Esophagus (tissue), 2 donors: Measurements from ENCODE around the gene CDK6. TPM values are rescaled to one million over a fixed set of nuclear protein-coding genes. Genes with fewer than 3 reads are reported as not detected.

Source experiments
- H3K27ac ChIP-seq, 2 donors: one replicate each; pipeline ENCODE4 v1.5.1; 2013; ENCODE audit warnings: low read depth in 2 of 2, mild to moderate bottlenecking in 2 of 2, inconsistent platforms in 1 of 2, low read length in 1 of 2, moderate library complexity in 1 of 2
- H3K27me3 ChIP-seq, 2 donors: one replicate each; pipeline ENCODE4 v1.6.1; 2013; ENCODE audit warnings: low read length in 2 of 2, control low read depth in 1 of 2, mild to moderate bottlenecking in 1 of 2; ENCODE audit not compliant: insufficient read depth in 2 of 2, control insufficient read depth in 1 of 2
- H3K36me3 ChIP-seq, 2 donors: one replicate each; pipeline ENCODE4 v1.6.1; 2013; ENCODE audit warnings: low read length in 1 of 2; ENCODE audit not compliant: control insufficient read depth in 2 of 2, insufficient read depth in 2 of 2
- H3K4me1 ChIP-seq, 2 donors: one replicate each; pipeline ENCODE4 v1.6.1; 2013; ENCODE audit warnings: low read length in 1 of 2; ENCODE audit not compliant: control insufficient read depth in 2 of 2, insufficient read depth in 2 of 2
- H3K4me3 ChIP-seq, 2 donors: one replicate each; pipeline ENCODE4 v1.5.1; 2013; ENCODE audit warnings: low read length in 2 of 2, mild to moderate bottlenecking in 2 of 2, low read depth in 1 of 2, moderate library complexity in 1 of 2
- H3K9me3 ChIP-seq, 2 donors: one replicate each; pipeline ENCODE4 v1.6.1; 2013; ENCODE audit warnings: mild to moderate bottlenecking in 2 of 2, low read depth in 1 of 2, low read length in 1 of 2, moderate library complexity in 1 of 2; ENCODE audit not compliant: control insufficient read depth in 2 of 2, insufficient read depth in 1 of 2
- WGBS, 2 donors: extraction: QIAGEN DNeasy Blood & Tissue Kit; methylation state at CpG; one replicate each; pipeline ENCODE4 v1.1.7; 2013; 5-methylcytosine and 5-hydroxymethylcytosine counted together
- polyA plus RNA-seq, 2 donors: library from polyadenylated mRNA; stranded (reverse); fragments of 200-250 nt; gene quantifications; one replicate each; pipeline ENCODE4 v1.2.3, GENCODE V29; 2013
- donor health status: healthy with polysubstance abuse.
- donor health status: Bipolar disorder and iron deficiency.

The CDK6 gene
- polyA plus RNA-seq, 2 donors = 1.4 to 2.2 TPM

DNA sequence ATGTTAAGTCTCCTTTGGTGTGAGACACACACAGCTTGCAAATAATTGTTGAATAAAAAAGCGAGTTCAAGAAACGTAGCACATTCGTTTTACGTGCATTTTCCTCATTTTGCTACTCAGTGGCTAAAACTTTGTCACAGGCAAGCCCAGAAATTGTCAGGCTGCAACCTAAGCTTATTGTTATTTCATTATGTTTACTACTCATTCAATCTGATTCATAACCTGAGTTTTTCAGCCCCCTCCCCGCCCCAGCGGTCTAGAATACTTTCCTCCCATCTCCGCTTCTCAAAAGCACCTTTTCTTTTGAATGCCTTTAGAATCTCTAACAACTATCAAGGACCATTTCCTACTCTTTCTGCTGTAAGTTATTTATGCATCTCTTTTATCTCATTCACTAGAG, 247.3 kb downstream of the CDK6 start:
- WGBS, 2 donors = 24 to 29% methylated on average over 7 of the region's 7 CpGs
- no peak overlapping the region for H3K27ac ChIP-seq

DNA sequence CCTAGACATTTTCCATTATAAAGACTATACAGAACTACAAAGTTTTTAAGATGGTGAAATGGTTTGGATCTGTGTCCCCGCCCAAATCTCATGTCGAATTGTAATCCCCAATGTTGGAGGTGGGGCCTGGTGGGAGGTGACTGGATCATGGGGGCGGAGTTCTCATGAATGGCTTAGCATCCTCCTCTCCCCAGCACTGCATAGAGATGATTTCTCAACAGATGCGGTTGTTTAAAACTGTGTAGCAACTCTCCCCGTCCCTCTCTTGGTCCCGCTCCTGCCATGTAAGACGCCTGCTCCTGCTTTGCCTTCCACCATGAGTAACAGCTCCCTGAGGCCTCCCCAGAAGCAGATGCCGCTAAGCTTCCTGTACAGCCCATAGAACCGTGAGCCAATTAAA, 247.8 kb downstream of the CDK6 start:
- Histone ChIP-seq H3K4me3 (peak overlapping the region in 1 of 2 donors; percentile 78), H3K9me3 (no peaks in the 10 kb centered on the region), H3K27me3 (no peaks in the 10 kb centered on the region), H3K36me3 (no peaks in the 10 kb centered on the region), H3K4me1 (peaks cover 0 to 2% of the 10 kb centered on the region in 2 donors), H3K27ac (no peak overlapping the region)
- 69 to 84% methylated on average over 9 of the region's 9 CpGs for WGBS, 2 donors

More for the DNA sequence above, 247.3 kb downstream of the CDK6 start:
- peaks cover 0 to 2% of the 10 kb centered on the region in 2 donors for H3K4me1 ChIP-seq
- H3K4me3 ChIP-seq = peak overlapping the region in 1 of 2 donors; percentile 78
- H3K9me3 ChIP-seq = no peaks in the 10 kb centered on the region
- no peaks in the 10 kb centered on the region for H3K36me3 ChIP-seq
- H3K27me3 ChIP-seq = no peaks in the 10 kb centered on the region

DNA sequence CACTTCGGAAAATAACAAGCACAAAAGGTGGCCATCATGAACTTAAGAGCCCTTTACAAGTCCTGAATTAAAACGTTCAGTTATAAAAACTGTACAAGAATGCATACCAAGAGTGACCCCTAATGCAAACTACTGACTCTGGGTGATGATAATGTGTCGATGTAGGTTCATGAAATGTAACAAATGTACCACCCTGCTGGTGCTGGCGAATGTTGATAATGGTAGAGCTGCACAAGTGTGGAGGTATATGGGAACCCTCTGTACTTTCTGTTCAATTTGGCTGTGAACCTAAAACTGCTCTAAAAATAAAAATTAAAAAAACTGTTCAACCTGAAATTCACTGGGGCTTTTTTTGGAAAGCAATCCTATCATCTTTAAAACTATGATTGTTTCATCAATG, 249.5 kb downstream of the CDK6 start:
- 57 to 59% methylated on average over 4 of the region's 4 CpGs for WGBS, 2 donors
- H3K4me1 ChIP-seq = peaks cover 0 to 2% of the 10 kb centered on the region in 2 donors
- H3K27me3 ChIP-seq = no peaks in the 10 kb centered on the region
- no peaks in the 10 kb centered on the region for H3K9me3 ChIP-seq
- H3K27ac ChIP-seq = no peak overlapping the region
- H3K4me3 ChIP-seq = no peak overlapping the region
- H3K36me3 ChIP-seq = no peaks in the 10 kb centered on the region

DNA sequence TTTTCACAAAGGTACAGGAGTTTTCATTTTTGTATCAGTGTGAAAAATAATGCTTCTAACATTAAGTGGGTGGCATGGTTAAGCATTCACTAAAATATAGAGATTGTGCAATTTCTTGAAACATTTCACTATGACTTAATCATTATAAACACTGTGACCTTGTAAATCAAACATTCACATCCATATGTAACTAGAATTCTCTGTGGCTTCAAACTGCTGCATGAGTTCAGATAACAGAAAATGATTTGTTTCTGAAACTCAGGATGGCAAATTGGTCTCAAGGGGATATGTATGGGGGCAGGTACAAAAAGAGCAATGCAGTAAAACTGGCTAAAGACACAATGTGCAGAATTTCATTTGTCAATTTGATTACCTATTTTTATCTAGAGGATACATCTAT, 250.0 kb downstream of the CDK6 start:
- no peaks in the 10 kb centered on the region for H3K27me3 ChIP-seq
- no peak overlapping the region for H3K27ac ChIP-seq
- H3K4me1 ChIP-seq = peaks cover 0 to 2% of the 10 kb centered on the region in 2 donors
- H3K4me3 ChIP-seq = no peak overlapping the region
- H3K36me3 ChIP-seq = no peaks in the 10 kb centered on the region
- H3K9me3 ChIP-seq = no peaks in the 10 kb centered on the region

DNA sequence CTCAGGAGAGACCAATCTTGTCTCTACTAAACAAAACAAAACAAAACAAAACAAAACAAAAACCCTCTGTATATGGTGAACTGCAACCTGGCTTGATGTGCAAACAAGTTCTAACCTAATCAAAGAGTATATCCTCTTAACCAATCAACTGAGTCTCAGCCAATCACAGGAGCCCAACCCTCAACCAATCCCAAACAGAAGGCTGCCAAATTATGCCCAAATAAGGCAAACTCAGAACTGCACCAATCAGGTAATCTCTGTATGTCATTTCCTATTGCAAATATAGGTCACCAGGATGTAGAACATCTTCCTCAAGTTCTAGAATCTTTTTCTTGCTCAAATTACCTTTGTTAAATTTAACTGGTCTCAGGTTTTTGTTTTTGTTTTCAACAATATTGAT, 251.4 kb downstream of the CDK6 start:
- Histone ChIP-seq H3K36me3 (peaks cover 3% of the 10 kb centered on the region in 2 donors), H3K4me1 (peaks cover 0 to 2% of the 10 kb centered on the region in 2 donors), H3K27me3 (no peaks in the 10 kb centered on the region), H3K9me3 (no peaks in the 10 kb centered on the region), H3K4me3 (no peak overlapping the region), H3K27ac (no peak overlapping the region)

DNA sequence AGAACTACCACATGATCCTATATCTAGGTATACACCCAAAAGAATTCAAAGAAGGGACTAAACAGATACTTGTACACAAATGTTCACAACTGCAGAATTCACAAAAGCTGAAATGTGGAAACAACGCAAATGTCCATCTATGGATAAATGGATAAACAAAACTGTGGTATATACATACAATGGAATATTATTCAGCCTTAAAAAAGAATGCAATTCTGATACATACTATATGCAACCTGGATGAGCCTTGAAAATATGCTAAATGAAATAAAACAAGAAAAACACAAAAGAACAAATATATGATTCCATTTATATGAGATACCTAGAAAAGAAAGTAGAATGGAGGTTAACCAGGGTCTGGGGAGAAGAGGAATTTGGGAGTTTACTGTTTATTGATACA, 253.4 kb downstream of the CDK6 start:
- Histone ChIP-seq H3K4me1 (no peaks in the 10 kb centered on the region), H3K27me3 (no peaks in the 10 kb centered on the region), H3K4me3 (no peak overlapping the region), H3K27ac (no peak overlapping the region), H3K36me3 (peaks cover 3 to 6% of the 10 kb centered on the region in 2 donors), H3K9me3 (no peaks in the 10 kb centered on the region)
- 94 to 100% methylated on average over 1 of the region's 1 CpG for WGBS, 2 donors

DNA sequence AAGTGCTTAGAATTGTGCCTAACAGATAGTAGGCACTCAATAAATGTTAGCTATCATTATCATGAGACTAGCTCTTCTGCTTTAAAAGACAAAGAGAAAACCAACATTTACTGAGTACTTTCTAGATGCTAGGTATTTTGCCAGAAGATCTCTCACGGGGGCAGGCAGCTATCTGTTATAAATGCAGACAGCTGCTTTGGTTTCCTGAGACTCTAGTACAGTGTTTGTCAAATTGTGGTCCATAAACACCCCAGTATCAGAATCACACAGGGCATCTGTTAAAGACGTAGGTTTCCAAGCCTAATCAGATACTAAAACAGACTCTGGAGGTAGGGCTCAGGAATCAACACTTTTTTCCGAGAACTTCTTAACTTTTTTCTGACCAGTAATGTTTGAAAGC, 260.1 kb downstream of the CDK6 start:
- H3K27me3 ChIP-seq = no peaks in the 10 kb centered on the region
- no peaks in the 10 kb centered on the region for H3K4me1 ChIP-seq
- 87 to 91% methylated on average over 3 of the region's 3 CpGs for WGBS, 2 donors
- H3K4me3 ChIP-seq = no peak overlapping the region
- peaks cover 3 to 10% of the 10 kb centered on the region in 2 donors for H3K36me3 ChIP-seq
- H3K9me3 ChIP-seq = no peaks in the 10 kb centered on the region
- no peak overlapping the region for H3K27ac ChIP-seq

DNA sequence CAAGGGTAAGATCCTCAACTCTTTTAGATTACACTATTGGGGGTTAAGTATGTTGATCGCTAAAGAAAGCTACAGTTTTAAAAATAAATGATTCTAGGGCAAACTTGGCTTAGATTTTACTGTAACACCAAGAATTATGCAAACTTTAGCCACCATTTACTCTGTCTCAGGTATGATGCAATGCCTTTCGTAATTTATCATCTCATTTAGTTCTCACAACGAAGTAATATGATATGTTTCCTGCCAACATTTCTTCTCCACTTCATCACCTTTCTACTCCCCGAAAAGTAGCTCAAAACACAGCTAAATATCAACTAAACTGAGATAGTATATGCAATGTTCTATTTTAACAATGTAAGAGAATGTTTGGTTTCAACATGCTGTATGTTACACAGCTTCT, 267.2 kb downstream of the CDK6 start:
- Histone ChIP-seq H3K27ac (no peak overlapping the region), H3K27me3 (no peaks in the 10 kb centered on the region), H3K4me1 (no peaks in the 10 kb centered on the region), H3K4me3 (no peak overlapping the region), H3K9me3 (no peaks in the 10 kb centered on the region), H3K36me3 (peaks cover 2 to 4% of the 10 kb centered on the region in 2 donors)
- WGBS, 2 donors = 90 to 92% methylated on average over 4 of the region's 4 CpGs

DNA sequence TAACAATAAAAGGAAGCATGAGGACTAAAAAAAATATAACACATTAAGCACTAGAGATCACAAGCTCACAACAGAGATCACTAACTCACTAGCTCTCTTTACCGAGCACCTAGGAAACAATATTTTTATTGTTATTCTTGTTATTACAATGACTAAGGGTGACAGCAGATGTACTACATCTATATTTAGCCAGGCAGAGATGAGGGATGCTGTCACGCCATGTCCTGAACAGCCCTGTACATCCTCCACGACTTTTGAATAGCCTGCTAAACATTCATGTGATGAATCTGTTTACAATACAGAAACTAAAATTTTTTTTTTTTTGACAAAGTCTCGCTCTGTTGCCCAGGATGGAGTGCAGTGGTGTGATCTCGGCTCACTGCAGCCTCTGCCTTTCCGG, 268.9 kb downstream of the CDK6 start:
- 86 to 88% methylated on average over 6 of the region's 6 CpGs for whole genome bisulfite sequencing, 2 donors

DNA sequence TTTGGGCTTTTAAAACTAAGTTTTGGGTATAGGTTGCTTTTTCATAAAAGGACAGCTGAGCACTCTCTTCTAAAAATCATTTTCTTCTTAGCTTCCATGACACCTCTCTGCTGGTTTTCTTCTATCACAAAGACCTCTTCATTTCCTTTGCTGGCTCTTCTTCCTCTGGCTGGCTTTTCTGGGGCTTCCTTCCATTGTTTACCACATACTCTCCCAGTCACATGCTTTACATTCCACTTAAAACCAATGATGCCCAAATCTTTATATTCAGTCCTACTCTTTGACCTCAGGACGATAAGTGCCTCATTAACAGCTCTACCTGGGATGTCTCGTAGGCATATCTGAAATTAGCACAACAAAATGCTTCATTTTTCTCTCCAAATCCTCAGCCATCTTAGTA, 273.0 kb downstream of the CDK6 start:
- Histone ChIP-seq H3K27ac (no peak overlapping the region), H3K9me3 (no peaks in the 10 kb centered on the region), H3K27me3 (no peaks in the 10 kb centered on the region), H3K4me3 (no peak overlapping the region), H3K4me1 (no peaks in the 10 kb centered on the region), H3K36me3 (peaks cover 3 to 5% of the 10 kb centered on the region in 2 donors)
- 85 to 87% methylated on average over 2 of the region's 2 CpGs for WGBS, 2 donors

More for the DNA sequence above, 268.9 kb downstream of the CDK6 start:
- Histone ChIP-seq H3K27me3 (no peaks in the 10 kb centered on the region), H3K4me1 (no peaks in the 10 kb centered on the region), H3K36me3 (peaks cover 4 to 5% of the 10 kb centered on the region in 2 donors), H3K4me3 (no peak overlapping the region), H3K27ac (no peak overlapping the region), H3K9me3 (no peaks in the 10 kb centered on the region)
